ENCODE measurements around the gene PHF1. TPM values are rescaled to one million over a fixed set of nuclear protein-coding genes. Genes with fewer than 3 reads are reported as not detected.

The PHF1 gene
- total RNA-seq, 4 donors from 2014 or later, result 63.3 to 101 (median 83.3) TPM

DNA sequence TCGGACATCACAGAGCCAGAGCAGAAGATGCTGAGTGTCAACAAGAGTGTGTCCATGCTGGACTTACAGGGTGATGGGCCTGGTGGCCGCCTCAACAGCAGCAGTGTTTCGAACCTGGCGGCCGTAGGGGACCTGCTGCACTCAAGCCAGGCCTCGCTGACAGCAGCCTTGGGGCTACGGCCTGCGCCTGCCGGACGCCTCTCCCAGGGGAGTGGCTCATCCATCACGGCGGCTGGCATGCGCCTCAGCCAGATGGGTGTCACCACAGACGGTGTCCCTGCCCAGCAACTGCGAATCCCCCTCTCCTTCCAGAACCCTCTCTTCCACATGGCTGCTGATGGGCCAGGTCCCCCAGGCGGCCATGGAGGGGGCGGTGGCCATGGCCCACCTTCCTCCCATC, 32.2 kb downstream of the PHF1 start:
- no peak overlapping the region for H3K4me3 ChIP-seq
- H3K27ac ChIP-seq, result no peak overlapping the region
- 91 to 92% methylated on average over 11 to 14 of the region's 17 CpGs for WGBS, 2 donors
- DNase-seq (ENCODE audit: low spot score in 2 of 2), result no peak
- H3K27me3 ChIP-seq, result no peaks in the 10 kb centered on the region
- TF ChIP-seq, protein P1, sequence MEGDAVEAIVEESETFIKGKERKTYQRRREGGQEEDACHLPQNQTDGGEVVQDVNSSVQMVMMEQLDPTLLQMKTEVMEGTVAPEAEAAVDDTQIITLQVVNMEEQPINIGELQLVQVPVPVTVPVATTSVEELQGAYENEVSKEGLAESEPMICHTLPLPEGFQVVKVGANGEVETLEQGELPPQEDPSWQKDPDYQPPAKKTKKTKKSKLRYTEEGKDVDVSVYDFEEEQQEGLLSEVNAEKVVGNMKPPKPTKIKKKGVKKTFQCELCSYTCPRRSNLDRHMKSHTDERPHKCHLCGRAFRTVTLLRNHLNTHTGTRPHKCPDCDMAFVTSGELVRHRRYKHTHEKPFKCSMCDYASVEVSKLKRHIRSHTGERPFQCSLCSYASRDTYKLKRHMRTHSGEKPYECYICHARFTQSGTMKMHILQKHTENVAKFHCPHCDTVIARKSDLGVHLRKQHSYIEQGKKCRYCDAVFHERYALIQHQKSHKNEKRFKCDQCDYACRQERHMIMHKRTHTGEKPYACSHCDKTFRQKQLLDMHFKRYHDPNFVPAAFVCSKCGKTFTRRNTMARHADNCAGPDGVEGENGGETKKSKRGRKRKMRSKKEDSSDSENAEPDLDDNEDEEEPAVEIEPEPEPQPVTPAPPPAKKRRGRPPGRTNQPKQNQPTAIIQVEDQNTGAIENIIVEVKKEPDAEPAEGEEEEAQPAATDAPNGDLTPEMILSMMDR (IDR thresholded peaks at IDR 0.05), result no peak
- TF ChIP-seq EP300 (IDR thresholded peaks at IDR 0.05) (no peak), POLR2A (IDR thresholded peaks at IDR 0.05) (no peak)
- H3K36me3 ChIP-seq, result peaks cover 0 to 96% (median 4%) of the 10 kb centered on the region in 3 donors
- no peaks in the 10 kb centered on the region for H3K9me3 ChIP-seq
- no peaks in the 10 kb centered on the region for H3K4me1 ChIP-seq

- Histone ChIP-seq H3K4me3 (no peak overlapping the region), H3K27me3 (no peaks in the 10 kb centered on the region), H3K36me3 (peaks cover 0 to 96% (median 4%) of the 10 kb centered on the region in 3 donors), H3K4me1 (no peaks in the 10 kb centered on the region), H3K27ac (no peak overlapping the region), H3K9me3 (no peaks in the 10 kb centered on the region)
- no peak for TF ChIP-seq POLR2A (IDR thresholded peaks at IDR 0.05)
- TF ChIP-seq, protein P1 (IDR thresholded peaks at IDR 0.05), result no peak
- WGBS, 2 donors, result 86 to 93% methylated on average over 8 to 18 of the region's 18 CpGs
- DNase-seq (ENCODE audit: low spot score in 2 of 2), result no peak
Observed at GRCh38 chr6:33443619-33444504, 33.0 kb downstream of the PHF1 start.

DNA sequence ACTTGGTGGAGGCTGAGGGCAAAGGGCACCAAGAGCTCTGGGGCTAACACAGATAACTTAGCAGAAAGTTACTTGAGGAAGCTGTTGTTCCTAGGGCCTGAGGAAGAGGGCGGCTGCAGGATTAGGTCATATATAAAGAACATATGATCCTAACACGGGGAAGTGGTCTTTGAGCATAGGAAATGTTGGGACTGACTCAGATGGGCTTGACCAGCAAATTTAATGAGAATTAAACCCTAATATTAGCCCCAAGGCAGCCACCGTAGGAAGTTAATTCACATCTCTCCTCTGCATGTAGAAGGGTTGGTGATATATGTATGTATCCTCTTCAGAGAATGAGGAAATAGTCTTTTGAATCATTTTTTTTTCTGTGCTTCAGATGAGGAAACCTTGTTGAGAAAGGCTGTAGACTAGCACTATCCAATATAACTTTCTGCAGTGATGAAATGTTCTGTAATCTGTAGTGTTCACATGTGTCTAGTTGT, 34.3 kb downstream of the PHF1 start:
- Histone ChIP-seq H3K27me3 (no peaks in the 10 kb centered on the region), H3K36me3 (peaks cover 0 to 91% (median 4%) of the 10 kb centered on the region in 3 donors), H3K9me3 (no peaks in the 10 kb centered on the region), H3K4me3 (no peak overlapping the region), H3K4me1 (no peaks in the 10 kb centered on the region), H3K27ac (peak overlapping the region in 1 of 4 donors; percentile 43)
- DNase-seq (ENCODE audit: low spot score in 2 of 2), result no peak
- no peak for TF ChIP-seq EP300 (IDR thresholded peaks at IDR 0.05)
- TF ChIP-seq, protein P1 (IDR thresholded peaks at IDR 0.05), result no peak
- TF ChIP-seq POLR2A (IDR thresholded peaks at IDR 0.05), result no peak
- 55 to 94% methylated on average over 3 of the region's 3 CpGs for WGBS, 2 donors

DNA sequence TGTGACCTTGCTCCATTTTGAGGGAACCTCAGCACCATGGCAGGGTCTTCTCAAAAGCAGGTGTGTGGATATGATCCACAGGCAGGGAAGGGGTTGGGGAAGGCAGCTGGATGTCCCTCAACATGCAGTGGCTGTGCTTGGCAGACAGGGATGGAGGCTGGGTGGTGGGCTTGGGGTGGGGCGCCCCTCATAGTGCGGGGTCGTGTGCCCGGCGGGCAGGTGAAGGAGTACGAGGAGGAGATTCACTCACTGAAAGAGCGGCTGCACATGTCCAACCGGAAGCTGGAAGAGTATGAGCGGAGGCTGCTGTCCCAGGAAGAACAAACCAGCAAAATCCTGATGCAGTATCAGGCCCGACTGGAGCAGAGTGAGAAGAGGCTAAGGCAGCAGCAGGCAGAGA, 35.5 kb downstream of the PHF1 start:
- Histone ChIP-seq H3K27ac (no peak overlapping the region), H3K36me3 (peaks cover 0 to 79% (median under 1%) of the 10 kb centered on the region in 3 donors), H3K4me1 (peaks cover 0 to 2% (median 0%) of the 10 kb centered on the region in 4 donors), H3K27me3 (no peaks in the 10 kb centered on the region), H3K4me3 (no peak overlapping the region), H3K9me3 (no peaks in the 10 kb centered on the region)
- TF ChIP-seq, protein P1 (IDR thresholded peaks at IDR 0.05), result no peak
- TF ChIP-seq EP300 (IDR thresholded peaks at IDR 0.05) (no peak), POLR2A (IDR thresholded peaks at IDR 0.05) (no peak)
- 87 to 90% methylated on average over 10 of the region's 10 CpGs for WGBS, 2 donors
- DNase-seq (ENCODE audit: low spot score in 2 of 2), result no peak

GRCh38 chr6:33450434-33450833, 39.6 kb downstream of the PHF1 start:
- H3K27me3 ChIP-seq, result no peaks in the 10 kb centered on the region
- peaks cover 0 to 28% (median 13%) of the 10 kb centered on the region in 4 donors for H3K4me1 ChIP-seq
- WGBS, 2 donors, result 54 to 63% methylated on average over 3 of the region's 3 CpGs
- TF ChIP-seq EP300 (IDR thresholded peaks at IDR 0.05), result no peak
- TF ChIP-seq, protein P1 (IDR thresholded peaks at IDR 0.05), result no peak
- TF ChIP-seq POLR2A (IDR thresholded peaks at IDR 0.05), result no peak
- no peak for DNase-seq (ENCODE audit: low spot score in 2 of 2)
- H3K9me3 ChIP-seq, result no peaks in the 10 kb centered on the region
- peaks cover 0 to 49% (median 0%) of the 10 kb centered on the region in 3 donors for H3K36me3 ChIP-seq
- H3K27ac ChIP-seq, result no peak overlapping the region
- no peak overlapping the region for H3K4me3 ChIP-seq

All from tibial nerve (tissue), 4 donors.